Measurements from ENCODE around the gene ZNF827. TPM values are rescaled to one million over a fixed set of nuclear protein-coding genes. Genes with fewer than 3 reads are reported as not detected.

Gene ZNF827
- total RNA-seq, 1 experiment from 2014 or later, result 29.4 TPM

GRCh38 chr4:145867406-145867805, 71.2 kb downstream of the ZNF827 start:
- Histone ChIP-seq H3K23ac (ENCODE audit: insufficient read length, low read depth, low read length) (no peak overlapping the region), H3T11ph (ENCODE audit: low read length) (no peak overlapping the region), H4K91ac (ENCODE audit: insufficient read length, low read depth, low read length) (no peak overlapping the region), H3K27ac (ENCODE audit: insufficient read length, low read depth, low read length) (no peak overlapping the region), H2BK5ac (ENCODE audit: insufficient read length, low read length) (no peak overlapping the region), H2BK20ac (ENCODE audit: low read depth, low read length, poor library complexity, severe bottlenecking) (no peak overlapping the region), H3K4ac (ENCODE audit: low read depth, low read length) (no peak overlapping the region), H3K4me1 (ENCODE audit: insufficient read depth, low read length) (peaks cover 5% of the 10 kb centered on the region; the same call in 1 of the 2 replicates), H3K56ac (ENCODE audit: insufficient read length, low read depth, low read length) (no peak overlapping the region), H2AFZ (ENCODE audit: low read length) (no peak overlapping the region), H3K79me2 (ENCODE audit: insufficient read depth, low read length) (0 out of 2 replicates have a peak, but pooled peaks cover 2% of the 10 kb centered on the region), H2AK5ac (ENCODE audit: insufficient read length, low read length) (no peak overlapping the region), H3K23me2 (ENCODE audit: insufficient read length, low read depth, low read length, poor library complexity, severe bottlenecking) (no peaks in the 10 kb centered on the region), H3K18ac (ENCODE audit: insufficient read length, low read depth, low read length) (no peak overlapping the region), H3K9me3 (ENCODE audit: control insufficient read depth, low read depth, low read length) (no peaks in the 10 kb centered on the region), H2BK15ac (ENCODE audit: low read depth, low read length) (no peak overlapping the region), H3K79me1 (ENCODE audit: insufficient read depth, low read depth, low read length, poor library complexity, severe bottlenecking) (peaks cover 5% of the 10 kb centered on the region), H4K20me1 (ENCODE audit: control insufficient read depth, insufficient read depth, insufficient read length) (no peaks in the 10 kb centered on the region), H4K8ac (replicated peaks; ENCODE audit: insufficient read length, low read depth, low read length) (no peak overlapping the region), H3K14ac (ENCODE audit: insufficient read depth, low read length) (no peak overlapping the region), H3K27me3 (ENCODE audit: insufficient read depth, low read length) (no peaks in the 10 kb centered on the region), H3K9ac (ENCODE audit: extremely low read depth, insufficient read length, low read length) (no peak overlapping the region), H2BK12ac (ENCODE audit: insufficient read length, low read depth, low read length) (no peak overlapping the region), H3K4me2 (ENCODE audit: insufficient read depth, insufficient read length, low read length) (no peak overlapping the region), H2BK120ac (ENCODE audit: low read depth, low read length, poor library complexity, severe bottlenecking) (no peak overlapping the region), H4K5ac (ENCODE audit: insufficient read length, low read depth, low read length) (no peak overlapping the region)
- Mint-ChIP-seq H3K4me3 (no peak overlapping the region), H3K27me3 (ENCODE audit: low read depth) (no peaks in the 10 kb centered on the region), H3K36me3 (ENCODE audit: insufficient read depth in 1 of 3, low read depth in 3 of 3) (peaks cover 8 to 40% (median 9%) of the 10 kb centered on the region in 3 experiments; a peak in 6 of 7 replicates), H3K4me1 (peaks cover 26 to 30% of the 10 kb centered on the region in 2 experiments), H3K9me3 (no peaks in the 10 kb centered on the region), H3K27ac (no peak overlapping the region)
- DNase-seq, result no peak
- TF ChIP-seq, protein P1, sequence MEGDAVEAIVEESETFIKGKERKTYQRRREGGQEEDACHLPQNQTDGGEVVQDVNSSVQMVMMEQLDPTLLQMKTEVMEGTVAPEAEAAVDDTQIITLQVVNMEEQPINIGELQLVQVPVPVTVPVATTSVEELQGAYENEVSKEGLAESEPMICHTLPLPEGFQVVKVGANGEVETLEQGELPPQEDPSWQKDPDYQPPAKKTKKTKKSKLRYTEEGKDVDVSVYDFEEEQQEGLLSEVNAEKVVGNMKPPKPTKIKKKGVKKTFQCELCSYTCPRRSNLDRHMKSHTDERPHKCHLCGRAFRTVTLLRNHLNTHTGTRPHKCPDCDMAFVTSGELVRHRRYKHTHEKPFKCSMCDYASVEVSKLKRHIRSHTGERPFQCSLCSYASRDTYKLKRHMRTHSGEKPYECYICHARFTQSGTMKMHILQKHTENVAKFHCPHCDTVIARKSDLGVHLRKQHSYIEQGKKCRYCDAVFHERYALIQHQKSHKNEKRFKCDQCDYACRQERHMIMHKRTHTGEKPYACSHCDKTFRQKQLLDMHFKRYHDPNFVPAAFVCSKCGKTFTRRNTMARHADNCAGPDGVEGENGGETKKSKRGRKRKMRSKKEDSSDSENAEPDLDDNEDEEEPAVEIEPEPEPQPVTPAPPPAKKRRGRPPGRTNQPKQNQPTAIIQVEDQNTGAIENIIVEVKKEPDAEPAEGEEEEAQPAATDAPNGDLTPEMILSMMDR (conservative IDR thresholded peaks at IDR 0.05), result no peak

Data from H9 (cell line).